Fibroblast of lung (primary cell): Measurements from ENCODE around the gene VAC14. TPM values are rescaled to one million over a fixed set of nuclear protein-coding genes. Genes with fewer than 3 reads are reported as not detected.
A peak's percentile ranks its signal among the peaks of the same experiment; 100 is the strongest.

Source experiments
- DNase-seq, 2 donors: peaks; one replicate each; pipeline versions ENCODE4 v3.0.0 to v3.0.0-alpha.2; 2010; ENCODE audit warnings: low read depth in 2 of 2
- H2AFZ ChIP-seq: 2 replicates; pipeline ENCODE4 v1.5.1; 2012; ENCODE audit warnings: low read length, control low read depth, inconsistent platforms
- H3K27ac ChIP-seq: 2 replicates; pipeline ENCODE4 v1.5.1; 2011; ENCODE audit warnings: low read length, control low read depth; ENCODE audit not compliant: insufficient read depth
- H3K27me3 ChIP-seq: 2 replicates; pipeline ENCODE4 v1.5.1; 2011; ENCODE audit warnings: mild to moderate bottlenecking, low read length; ENCODE audit not compliant: control insufficient read depth, insufficient read depth
- H3K36me3 ChIP-seq: 2 replicates; pipeline ENCODE4 v1.5.1; 2011; ENCODE audit warnings: low read length; ENCODE audit not compliant: control insufficient read depth, insufficient read depth
- H3K4me1 ChIP-seq: 2 replicates; pipeline ENCODE4 v1.5.1; 2011; ENCODE audit warnings: low read length; ENCODE audit not compliant: control insufficient read depth, insufficient read depth; ENCODE audit errors: extremely low read depth
- H3K4me2 ChIP-seq: 2 replicates; pipeline ENCODE4 v1.5.1; 2011; ENCODE audit warnings: low read length, control low read depth; ENCODE audit not compliant: insufficient read depth; ENCODE audit errors: extremely low read depth
- H3K4me3 ChIP-seq, 4 experiments: fragments of 200-600 bp in 1 of 4; sonication (generic) in 1 of 4; replicated peaks in 1 of 4; 2 replicates each; pipeline ENCODE4 v1.5.1; 2011 to 2016; ENCODE audit warnings: low read length in 4 of 4, low read depth in 3 of 4, mild to moderate bottlenecking in 3 of 4, control low read depth in 2 of 4, inconsistent platforms in 1 of 4, mixed read lengths in 1 of 4; ENCODE audit not compliant: insufficient read depth in 1 of 4; ENCODE audit errors: control extremely low read depth in 1 of 4
- H3K79me2 ChIP-seq: 2 replicates; pipeline ENCODE4 v1.5.1; 2012; ENCODE audit warnings: mild to moderate bottlenecking, low read length, inconsistent platforms; ENCODE audit not compliant: control insufficient read depth, insufficient read depth
- H3K9ac ChIP-seq: 2 replicates; pipeline ENCODE4 v1.5.1; 2011; ENCODE audit warnings: mild to moderate bottlenecking, low read length, control low read depth; ENCODE audit not compliant: insufficient read depth
- H3K9me3 ChIP-seq: 2 replicates; pipeline ENCODE4 v1.5.1; 2012; ENCODE audit warnings: low read depth, low read length; ENCODE audit not compliant: control insufficient read depth, insufficient read depth
- H4K20me1 ChIP-seq: 2 replicates; pipeline ENCODE4 v1.5.1; 2011; ENCODE audit warnings: low read length; ENCODE audit not compliant: control insufficient read depth, insufficient read depth; ENCODE audit errors: extremely low read depth
- EZH2 ChIP-seq: IDR thresholded peaks from 2 replicates; pipeline ENCODE4 v1.5.1; 2012; ENCODE audit warnings: low read length, control low read depth, mild to moderate bottlenecking; ENCODE audit errors: missing control alignments
- polyA plus RNA-seq, 2 donors: library from polyadenylated mRNA; depleted of rRNA in 1 of 2; stranded (reverse) in 1 of 2; unstranded in 1 of 2; fragments of >200 nt; gene quantifications; 2 replicates each; pipeline ENCODE4 v1.2.1, GENCODE V29; 2011 to 2012; ENCODE audit warnings: missing spikeins in 1 of 2
- total RNA-seq: library from RNA; depleted of rRNA; stranded (reverse); fragments of >200 nt; gene quantifications from 2 replicates; pipeline ENCODE4 v1.2.1, GENCODE V29; 2014
- TF ChIP-seq, protein P1 (sequence below), 2 donors: IDR thresholded peaks in 1 of 2; conservative IDR thresholded peaks in 1 of 2; 1 replicate in 1 of 2; 2 replicates in 1 of 2; pipeline ENCODE4 v1.5.1; 2011 to 2012; ENCODE audit warnings: low read length in 2 of 2, control low read depth in 1 of 2, inconsistent platforms in 1 of 2, low read depth in 1 of 2, mild to moderate bottlenecking in 1 of 2

The VAC14 gene
- total and polyA plus RNA-seq, 2 donors (not counting 1 experiment from before 2014, with no cell fraction given) = 25.0 to 29.2 TPM

GRCh38 chr16:70788668-70789594 lies 12.0 kb downstream of the VAC14 start:
- Histone ChIP-seq H2AFZ (no peak overlapping the region), H3K9me3 (no peaks in the 10 kb centered on the region), H3K27ac (no peak overlapping the region), H3K79me2 (peaks cover 24% of the 10 kb centered on the region), H4K20me1 (no peaks in the 10 kb centered on the region), H3K4me1 (no peaks in the 10 kb centered on the region), H3K4me2 (no peak overlapping the region), H3K36me3 (peaks cover 8% of the 10 kb centered on the region), H3K9ac (no peak overlapping the region), H3K27me3 (no peaks in the 10 kb centered on the region), H3K4me3 (no peak overlapping the region)
- peak; percentile 22 to 85 for DNase-seq
- TF ChIP-seq EZH2 = no peak
- TF ChIP-seq, protein P1, sequence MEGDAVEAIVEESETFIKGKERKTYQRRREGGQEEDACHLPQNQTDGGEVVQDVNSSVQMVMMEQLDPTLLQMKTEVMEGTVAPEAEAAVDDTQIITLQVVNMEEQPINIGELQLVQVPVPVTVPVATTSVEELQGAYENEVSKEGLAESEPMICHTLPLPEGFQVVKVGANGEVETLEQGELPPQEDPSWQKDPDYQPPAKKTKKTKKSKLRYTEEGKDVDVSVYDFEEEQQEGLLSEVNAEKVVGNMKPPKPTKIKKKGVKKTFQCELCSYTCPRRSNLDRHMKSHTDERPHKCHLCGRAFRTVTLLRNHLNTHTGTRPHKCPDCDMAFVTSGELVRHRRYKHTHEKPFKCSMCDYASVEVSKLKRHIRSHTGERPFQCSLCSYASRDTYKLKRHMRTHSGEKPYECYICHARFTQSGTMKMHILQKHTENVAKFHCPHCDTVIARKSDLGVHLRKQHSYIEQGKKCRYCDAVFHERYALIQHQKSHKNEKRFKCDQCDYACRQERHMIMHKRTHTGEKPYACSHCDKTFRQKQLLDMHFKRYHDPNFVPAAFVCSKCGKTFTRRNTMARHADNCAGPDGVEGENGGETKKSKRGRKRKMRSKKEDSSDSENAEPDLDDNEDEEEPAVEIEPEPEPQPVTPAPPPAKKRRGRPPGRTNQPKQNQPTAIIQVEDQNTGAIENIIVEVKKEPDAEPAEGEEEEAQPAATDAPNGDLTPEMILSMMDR (conservative IDR thresholded peaks at IDR 0.05 in 1 of 2, IDR thresholded peaks at IDR 0.05 in 1 of 2; ENCODE audit: low read depth in 1 of 2, low read length in 2 of 2) = no peak

DNA sequence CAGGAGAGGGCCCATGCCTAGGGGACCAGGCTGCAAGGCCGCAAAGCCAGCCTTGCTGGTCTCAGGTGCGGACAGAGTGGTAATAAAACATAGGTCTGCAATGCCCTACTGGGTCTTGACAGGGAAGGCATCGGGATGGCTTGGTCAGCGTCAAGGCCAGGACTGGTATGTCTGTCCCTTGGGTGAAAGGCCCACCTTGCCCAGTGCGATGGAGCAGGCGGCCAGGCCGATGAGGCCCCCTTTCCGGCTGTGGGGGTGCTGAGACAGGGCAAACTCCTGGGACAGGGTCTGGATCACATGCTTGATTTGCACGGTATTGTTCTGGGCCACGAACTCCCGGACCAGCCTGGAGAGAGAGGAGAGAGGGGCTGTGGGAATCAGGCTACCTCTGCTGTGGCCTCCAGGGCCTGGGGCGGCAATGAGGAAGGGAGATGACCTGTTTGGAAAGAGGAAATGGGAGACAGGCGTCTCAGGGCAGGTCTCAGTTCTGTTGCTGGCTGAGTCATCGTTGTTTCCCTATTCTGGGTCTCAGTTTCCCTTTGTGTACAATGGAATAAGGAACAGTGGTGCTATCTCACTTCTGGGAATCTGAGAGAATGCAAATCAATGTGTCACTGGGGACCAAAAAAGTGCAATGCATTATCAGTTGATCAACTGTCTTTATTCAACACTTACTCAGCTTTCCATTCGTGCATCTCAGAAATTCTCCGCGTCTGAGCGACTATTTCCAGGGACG lies 14.8 kb downstream of the VAC14 start:
- Histone ChIP-seq H3K9me3 (no peaks in the 10 kb centered on the region), H2AFZ (no peak overlapping the region), H3K4me3 (no peak overlapping the region), H4K20me1 (no peaks in the 10 kb centered on the region), H3K9ac (no peak overlapping the region), H3K4me1 (no peaks in the 10 kb centered on the region), H3K27me3 (no peaks in the 10 kb centered on the region), H3K4me2 (no peak overlapping the region), H3K27ac (no peak overlapping the region), H3K36me3 (peaks cover 25% of the 10 kb centered on the region), H3K79me2 (peaks cover 10% of the 10 kb centered on the region)
- no peak for DNase-seq
- no peak for TF ChIP-seq EZH2
- TF ChIP-seq, protein P1 (conservative IDR thresholded peaks at IDR 0.05 in 1 of 2, IDR thresholded peaks at IDR 0.05 in 1 of 2; ENCODE audit: low read depth in 1 of 2, low read length in 2 of 2) = no peak
